Epidermal melanocyte (primary cell): Measurements from ENCODE around the gene FXYD4.
"Not testable (repeated sequence)": the region's sequence is repeated elsewhere in the genome, so short reads cannot be mapped to it uniquely, and the experiment has no call there.

ENCODE experiments used
- DNase-seq: peaks from one replicate; pipeline ENCODE4 v3.0.0; 2011; ENCODE audit warnings: low spot score; ENCODE audit not compliant: insufficient read length

Gene FXYD4

GRCh38 chr10:43371418-43371817 is at the start of gene FXYD4:
Gene FXYD4 (plus strand): TSS chr10:43371636. CDS start chr10:43373747, 2,111 bp downstream.
- DNase-seq = no peak

GRCh38 chr10:43322331-43322730 is 49.1 kb upstream of the FXYD4 start:
- no peak for DNase-seq

- DNase-seq = peak; percentile 72
Observed at GRCh38 chr10:43322769-43323168, 48.7 kb upstream of the FXYD4 start.

DNA sequence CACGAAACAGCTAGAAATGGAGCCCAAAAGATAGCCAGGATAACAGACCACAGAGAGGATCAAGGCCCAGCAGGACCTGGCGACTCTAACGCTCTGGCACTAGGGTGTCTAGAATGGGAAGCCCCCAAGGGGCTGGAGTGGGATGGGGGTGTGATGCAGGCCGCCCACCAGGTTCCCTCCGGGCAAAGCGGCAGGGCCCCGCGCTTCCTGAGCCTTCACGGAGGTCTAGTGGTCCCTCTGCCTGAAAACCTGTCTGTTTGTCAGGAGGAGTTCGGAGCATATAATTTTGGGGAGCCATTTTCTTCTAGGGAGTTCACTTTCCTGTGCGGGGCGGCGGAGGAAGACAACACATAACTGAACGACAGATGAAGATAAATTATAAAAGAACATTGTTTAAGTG is 48.2 kb upstream of the FXYD4 start:
- DNase-seq = no peak

DNA sequence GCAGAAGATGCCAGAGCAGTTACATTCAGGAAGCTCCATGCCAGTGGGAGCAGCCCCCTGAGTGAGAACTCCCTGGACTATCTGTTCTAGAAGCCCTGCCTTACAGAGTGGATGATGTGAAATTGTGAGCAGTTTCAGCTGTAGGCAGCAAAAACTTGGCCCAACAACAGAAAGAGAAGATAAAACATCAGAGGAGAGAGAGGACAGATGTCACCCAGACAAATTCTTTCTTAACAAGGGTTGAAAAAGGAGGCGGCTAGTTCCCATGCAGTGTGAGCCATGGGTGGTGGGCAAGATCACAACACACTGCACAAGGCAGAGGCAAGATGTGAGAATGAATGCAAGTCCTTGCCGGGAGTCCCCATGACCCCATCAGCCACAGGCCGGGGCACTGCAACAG is 46.6 kb upstream of the FXYD4 start:
- DNase-seq = no peak

- no peak for DNase-seq
Observed at GRCh38 chr10:43327171-43327570, 44.3 kb upstream of the FXYD4 start.

DNA sequence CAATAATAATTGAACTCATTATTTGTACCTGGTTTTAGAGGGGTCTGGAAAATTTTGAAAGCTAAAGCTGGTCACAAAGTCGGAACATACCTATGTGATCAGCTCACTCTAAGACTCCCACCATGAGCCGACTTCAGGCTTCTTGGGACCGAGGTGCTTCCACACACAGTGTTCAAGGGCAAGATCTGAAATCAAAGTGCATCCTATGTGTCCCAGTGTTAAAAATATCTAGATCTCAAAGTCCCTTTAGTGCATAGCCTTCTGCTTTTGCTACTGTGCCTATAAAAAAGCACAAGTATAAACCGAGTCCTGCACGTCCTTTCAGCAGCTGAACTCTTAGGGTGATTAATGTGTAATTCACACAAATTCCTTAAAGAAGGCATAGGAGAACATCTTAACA is 43.5 kb upstream of the FXYD4 start:
- DNase-seq = no peak

DNA sequence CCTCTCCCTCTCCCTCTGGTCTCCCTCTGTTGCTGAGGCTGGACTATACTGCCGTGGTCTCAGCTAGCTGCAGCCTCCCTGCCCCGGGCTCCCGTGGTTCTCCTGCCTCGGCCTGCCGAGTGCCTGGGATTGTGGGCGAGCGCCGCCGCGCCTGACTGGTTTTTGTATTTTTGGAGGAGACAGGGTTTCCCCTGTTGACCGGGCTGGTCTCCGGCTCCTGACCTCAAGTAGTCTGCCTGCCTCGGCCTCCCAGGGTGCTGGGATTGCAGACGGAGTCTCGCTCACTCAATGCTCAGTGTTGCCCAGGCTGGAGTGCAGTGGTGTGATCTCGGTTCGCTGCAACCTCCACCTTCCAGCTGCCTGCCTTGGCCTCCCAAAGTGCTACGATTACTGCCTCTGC is 42.6 kb upstream of the FXYD4 start:
- not testable (repeated sequence) for DNase-seq

DNA sequence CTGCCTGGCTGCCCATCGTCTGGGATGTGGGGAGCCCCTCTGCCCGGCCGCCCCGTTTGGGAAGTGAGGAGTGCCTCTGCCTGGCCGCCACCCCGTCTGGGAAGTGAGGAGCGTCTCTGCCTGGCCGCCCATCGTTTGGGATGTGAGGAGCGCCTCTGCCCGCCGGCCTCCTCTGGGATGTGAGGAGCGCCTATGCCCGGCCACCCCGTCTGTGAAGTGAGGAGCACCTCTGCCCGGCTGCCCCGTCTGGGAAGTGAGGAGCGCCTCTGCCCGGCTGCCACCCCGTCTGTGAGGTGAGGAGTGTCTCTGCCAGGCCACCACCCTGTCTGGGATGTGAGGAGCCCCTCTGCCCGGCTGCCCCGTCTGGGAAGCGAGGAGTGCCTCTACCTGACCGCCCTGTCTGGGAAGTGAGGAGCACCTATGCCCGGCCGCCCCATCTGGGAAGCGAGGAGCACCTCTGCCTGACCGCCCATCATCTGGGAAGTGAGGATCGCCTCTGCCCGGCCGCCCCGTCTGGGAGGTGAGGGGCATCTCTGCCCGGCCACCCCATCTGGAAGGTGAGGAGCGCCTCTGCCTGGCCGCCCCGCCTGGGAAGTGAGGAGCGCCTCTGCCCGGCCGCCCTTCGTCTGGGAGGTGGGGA is 42.1 kb upstream of the FXYD4 start:
- not testable (repeated sequence) for DNase-seq

GRCh38 chr10:43330049-43330823 is 41.2 kb upstream of the FXYD4 start:
- DNase-seq = not testable (repeated sequence)

- DNase-seq = not testable (repeated sequence)
Observed at GRCh38 chr10:43330824-43331127, 40.7 kb upstream of the FXYD4 start.

DNA sequence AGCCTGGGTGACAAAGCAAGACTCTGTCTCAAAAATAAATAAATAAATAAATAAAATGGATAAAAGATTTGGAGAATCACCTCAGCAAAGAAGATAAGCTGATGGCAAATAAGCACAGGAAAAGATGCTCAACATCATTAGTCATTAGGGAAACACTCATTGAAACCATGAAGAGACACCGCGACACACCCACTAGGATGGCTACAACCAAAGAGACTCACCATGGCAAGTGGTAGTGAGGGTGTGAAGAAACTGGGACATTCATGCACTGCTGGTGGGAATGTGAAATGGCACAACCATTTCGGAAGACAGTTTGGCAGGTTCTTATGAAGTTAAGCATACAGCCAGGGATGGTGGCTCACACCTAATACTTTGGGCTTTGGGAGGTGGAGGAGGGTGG is 37.8 kb upstream of the FXYD4 start:
- DNase-seq = no peak

GRCh38 chr10:43336061-43336460 is 35.4 kb upstream of the FXYD4 start:
- DNase-seq = no peak

DNA sequence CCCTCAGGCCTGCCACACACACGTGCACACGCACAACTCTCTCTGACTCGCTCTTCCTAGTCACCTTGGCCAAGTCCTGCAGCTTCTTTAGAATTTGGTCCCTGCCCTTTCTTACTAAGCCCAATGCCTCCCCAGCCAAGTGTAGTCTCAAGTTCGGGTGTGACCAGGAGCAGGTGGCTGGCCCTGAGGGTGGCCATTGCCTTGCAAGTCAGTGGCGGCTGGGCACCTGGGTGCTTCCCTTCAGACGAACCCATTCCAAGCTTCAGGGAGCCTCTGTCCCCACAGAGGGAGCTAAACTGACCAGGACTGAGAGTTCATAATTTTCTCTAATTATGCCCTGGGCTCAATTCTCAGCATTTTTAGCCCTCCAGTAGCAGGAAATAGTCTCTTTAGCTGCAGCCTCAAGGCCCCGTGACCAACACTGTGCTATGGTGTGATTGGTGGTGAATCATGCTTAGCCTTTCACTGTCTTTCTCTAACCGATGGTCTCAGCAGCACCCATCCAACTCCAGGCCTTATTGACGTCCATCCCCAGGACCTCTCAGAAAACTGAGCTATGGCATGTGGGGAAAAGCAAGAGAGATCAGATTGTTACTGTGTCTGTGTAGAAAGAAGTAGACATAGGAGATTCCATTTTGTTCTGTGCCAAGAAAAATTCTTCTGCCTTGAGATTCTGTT is 34.7 kb upstream of the FXYD4 start:
- DNase-seq = peak; percentile 40

GRCh38 chr10:43337536-43337935 is 33.9 kb upstream of the FXYD4 start:
- DNase-seq = not testable (repeated sequence)

GRCh38 chr10:43338117-43338516 is 33.3 kb upstream of the FXYD4 start:
- DNase-seq = no peak

- DNase-seq = no peak
Observed at GRCh38 chr10:43339136-43339535, 32.3 kb upstream of the FXYD4 start.

DNA sequence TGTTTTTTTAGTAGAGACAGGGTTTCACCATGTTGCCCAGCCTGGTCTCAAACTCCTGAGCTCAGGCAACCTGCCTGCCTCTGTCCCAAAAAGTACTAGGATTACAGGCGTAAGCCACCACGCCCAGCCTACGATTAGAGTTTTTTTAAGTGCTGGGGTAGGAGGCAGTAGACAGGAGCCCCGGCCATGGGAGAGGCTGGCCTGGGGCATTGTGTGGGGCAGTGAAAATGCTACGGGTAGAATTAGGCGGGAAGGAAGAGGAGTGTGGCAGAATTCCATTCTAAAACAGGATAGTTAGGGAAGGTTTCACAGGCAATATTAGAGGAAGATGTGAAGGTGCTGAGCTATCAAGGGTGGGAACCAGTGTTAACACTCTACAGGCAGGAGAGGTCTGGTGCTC is 31.3 kb upstream of the FXYD4 start:
- DNase-seq = no peak

GRCh38 chr10:43340619-43341018 is 30.8 kb upstream of the FXYD4 start:
- no peak for DNase-seq

DNA sequence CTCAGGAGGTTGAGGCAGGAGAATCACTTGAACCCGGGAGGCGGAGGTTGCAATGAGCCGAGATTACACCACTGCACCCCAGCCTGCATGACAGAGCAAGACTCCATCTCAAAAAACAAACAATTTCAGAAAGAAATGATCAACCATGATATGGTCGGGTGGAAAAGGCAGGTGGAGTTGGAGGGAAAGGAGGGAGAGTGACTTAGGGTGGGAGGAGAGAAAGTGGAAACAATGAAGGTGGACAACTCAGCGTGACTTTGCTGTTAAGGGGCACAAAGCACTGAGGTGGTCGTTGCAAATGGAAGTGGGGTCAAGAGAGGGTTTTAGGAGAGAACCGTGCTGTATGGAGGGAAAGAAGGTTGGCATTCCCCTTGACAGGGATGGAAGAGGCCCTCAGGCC is 30.0 kb upstream of the FXYD4 start:
- DNase-seq = no peak

DNA sequence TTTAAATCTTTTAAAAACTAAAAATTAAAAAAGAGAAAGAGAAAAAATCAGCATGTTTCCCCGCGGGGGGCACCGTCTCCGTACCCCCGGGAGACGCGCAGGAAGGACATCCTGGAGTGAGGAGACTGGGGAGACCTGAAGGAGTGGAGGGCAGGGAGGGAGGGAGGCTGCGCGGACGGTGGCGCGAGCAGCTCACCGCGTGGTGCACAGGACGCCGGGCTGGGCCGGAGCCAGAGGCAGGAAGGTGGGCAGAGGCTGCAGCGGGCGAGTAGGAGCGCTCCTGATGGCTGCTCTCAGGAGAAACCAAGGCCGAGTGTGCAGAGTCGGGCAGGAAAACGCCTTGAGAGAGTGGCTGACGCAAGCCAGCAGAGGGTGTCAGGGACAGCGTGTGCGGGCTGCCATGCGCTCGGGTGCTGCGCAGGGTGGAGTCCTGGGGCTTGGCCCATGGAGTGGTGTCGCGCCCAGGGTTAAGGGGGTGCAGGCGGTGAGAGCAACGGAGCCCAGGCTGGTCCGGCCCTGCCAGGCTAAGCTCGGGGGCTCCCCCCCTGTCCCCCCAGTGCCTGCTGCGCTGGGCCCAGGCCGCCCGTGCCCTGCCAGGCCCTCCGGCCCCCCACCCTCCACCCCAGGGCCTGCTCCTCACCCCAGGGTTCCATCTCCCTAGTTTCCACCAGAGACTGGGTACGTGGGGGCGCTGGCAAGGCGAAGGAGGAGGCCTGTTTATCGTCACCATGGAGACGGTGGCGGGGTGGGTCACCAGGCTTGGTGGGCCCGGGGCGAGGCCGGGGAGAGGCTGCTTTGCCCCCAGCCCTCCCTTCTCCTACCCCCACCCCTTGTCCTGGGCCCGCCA is 28.9 kb upstream of the FXYD4 start:
- no peak for DNase-seq

DNA sequence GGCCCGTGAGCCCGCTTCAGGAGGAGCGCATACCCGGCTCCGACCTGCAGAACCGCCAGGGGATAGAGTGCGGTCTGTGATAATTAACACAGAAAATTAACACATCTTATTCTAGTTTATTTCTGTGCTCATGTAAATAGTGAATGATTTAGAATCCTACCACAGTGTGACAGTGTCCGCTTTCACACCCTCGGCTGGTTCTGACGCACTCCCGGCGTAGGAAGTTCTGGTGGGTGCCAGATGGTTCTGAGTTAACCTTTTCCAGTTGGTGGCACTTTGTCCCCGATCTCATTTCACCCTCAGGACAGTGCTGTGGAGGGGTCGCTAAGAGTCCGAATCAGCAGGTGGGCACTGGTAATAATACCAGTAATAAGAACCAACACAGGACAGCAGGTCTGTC is 28.3 kb upstream of the FXYD4 start:
- no peak for DNase-seq
